ENCODE results near the gene PELI1.
"Not testable (repeated sequence)": the region's sequence is repeated elsewhere in the genome, so short reads cannot be mapped to it uniquely, and the experiment has no call there.

The PELI1 gene

DNA sequence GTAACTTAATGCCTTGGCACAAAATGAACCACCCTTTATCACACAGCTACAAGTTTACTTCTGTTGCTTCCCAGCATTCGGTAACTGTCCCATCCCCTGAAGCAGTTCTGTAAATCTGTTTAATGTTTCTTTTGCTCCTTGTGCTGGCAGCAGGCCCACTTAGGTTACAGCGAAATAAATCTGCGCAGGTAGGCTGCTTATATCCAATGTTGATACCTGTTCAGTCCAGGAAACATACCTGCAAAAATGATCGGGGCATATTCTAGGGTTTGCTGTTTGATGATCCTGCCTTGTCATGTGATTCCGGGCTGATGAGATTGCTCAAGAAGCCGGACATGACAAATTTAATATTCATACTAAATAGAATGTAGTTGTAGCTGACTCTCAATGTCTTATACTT, 23.3 kb downstream of the PELI1 start:
- DNase-seq, result no peak

GRCh38 chr2:64120008-64120407, 24.2 kb downstream of the PELI1 start:
- DNase-seq, result no peak

GRCh38 chr2:64119369-64119768, 24.9 kb downstream of the PELI1 start:
- DNase-seq, result no peak

- DNase-seq, result no peak
Observed at GRCh38 chr2:64115808-64116598, 28.2 kb downstream of the PELI1 start.

DNA sequence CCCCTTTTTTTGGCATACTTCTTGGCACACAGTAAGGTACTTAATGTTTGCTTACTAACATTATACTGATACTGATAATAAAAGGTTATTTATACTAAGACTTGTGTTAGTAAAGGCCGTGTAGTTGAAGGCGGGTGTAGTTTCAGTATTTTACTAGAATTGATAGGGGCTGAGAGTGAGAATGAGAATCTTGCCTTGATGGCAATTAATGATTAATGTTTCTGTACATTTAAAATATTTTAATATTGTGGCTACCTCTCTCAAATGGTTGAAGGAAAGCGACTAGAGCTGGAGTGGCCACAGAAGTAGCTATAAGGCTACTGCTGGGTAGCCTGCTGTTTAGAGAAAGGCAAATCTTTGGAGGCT, 29.3 kb downstream of the PELI1 start:
- DNase-seq, result no peak

DNA sequence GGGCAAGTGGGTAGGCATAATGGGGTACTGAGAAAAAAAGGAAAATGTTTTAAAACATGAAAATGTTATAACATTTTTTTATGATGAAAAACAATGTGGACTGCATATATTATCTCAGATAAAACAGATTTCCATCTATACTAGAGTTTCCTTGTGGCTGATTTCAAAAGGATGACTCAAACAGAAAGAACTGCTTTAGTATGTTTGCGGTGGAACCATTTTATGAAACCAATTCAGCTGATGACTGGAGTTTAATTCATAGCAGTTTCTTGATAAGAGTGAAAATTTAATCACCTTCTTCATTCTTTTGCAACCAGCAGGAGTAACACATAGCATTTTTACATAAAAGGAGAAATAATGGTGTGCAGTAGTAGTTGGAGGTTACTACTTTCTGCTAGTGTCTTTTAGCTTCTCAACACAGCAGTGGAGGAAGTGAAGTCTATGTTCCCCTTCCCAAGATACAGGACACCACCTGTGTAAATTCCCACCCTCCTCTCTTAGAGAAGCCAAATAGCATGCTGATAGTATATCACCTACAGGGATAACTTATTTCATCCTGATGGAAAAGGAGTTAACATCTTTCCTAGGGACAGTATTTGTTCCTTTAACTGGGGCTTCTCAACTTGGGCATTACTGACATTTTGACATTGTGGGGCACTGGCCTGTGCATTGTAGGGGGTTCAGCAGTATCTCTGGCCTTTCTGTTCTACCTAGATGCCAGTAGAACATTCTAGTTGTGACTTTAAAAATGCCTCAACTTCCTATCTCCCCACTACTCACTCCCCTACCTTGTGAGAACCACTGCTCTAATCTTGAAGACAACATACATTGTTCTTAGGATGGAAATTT, 29.9 kb downstream of the PELI1 start:
- DNase-seq, result no peak

- DNase-seq, result no peak
Observed at GRCh38 chr2:64112016-64112415, 32.2 kb downstream of the PELI1 start.

DNA sequence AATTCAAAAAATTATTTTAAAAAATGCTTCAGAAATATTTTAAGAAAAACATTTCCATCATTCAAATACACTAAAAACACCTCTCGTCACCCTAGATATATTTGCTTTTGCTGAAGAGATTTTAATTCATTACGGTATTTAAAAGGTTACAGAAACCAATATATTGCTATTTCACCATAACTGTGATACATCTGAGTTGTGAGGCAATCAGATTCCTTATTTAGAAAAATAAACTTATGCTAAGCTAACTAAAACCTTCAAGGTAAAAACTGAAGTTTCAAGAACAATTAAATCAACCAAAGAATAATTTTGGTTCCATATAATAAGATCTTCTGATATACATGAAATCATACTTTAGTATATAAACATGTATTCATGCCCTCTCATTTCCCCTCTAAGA, 32.8 kb downstream of the PELI1 start:
- DNase-seq, result no peak

GRCh38 chr2:64108666-64109241, 35.5 kb downstream of the PELI1 start:
- DNase-seq, result no peak

- no peak for DNase-seq
Observed at GRCh38 chr2:64106481-64106880, 37.7 kb downstream of the PELI1 start.

DNA sequence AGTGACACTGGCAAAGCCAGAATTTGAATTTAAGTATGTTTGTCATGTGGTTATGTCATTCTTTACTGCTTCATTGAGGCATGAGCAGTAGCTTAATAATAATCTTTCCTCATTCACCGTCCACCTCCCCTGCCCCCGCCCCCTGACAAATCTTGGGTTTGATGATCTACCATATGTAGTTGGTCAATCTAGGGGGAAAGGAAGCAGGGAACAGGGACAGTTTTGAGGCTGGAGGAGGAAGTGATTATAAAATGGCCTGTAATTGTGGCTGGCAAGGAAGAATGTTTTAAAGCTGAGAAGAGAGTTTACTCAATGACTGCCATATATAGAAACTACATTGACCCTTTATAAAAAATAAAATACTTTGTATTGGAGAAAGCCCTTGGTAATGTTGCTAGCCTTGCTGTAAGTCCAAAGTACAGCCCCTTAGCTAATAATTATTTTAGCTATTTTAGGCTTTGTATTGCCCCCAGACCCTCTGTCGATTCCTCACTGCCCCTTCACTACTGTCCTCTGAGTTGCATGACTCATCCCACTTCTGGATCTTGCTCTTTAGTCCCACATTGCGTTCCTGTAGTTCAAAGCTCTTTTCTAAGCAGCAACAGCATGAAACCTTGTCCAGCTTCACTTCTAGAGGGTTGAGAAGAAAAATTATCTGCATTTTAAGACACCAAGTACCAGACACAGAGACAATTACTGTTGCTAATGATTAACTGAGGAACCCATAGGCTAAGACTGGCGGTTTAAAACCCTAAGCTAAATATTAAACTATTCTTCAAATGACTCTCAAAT, 38.4 kb downstream of the PELI1 start:
- DNase-seq, result no peak

DNA sequence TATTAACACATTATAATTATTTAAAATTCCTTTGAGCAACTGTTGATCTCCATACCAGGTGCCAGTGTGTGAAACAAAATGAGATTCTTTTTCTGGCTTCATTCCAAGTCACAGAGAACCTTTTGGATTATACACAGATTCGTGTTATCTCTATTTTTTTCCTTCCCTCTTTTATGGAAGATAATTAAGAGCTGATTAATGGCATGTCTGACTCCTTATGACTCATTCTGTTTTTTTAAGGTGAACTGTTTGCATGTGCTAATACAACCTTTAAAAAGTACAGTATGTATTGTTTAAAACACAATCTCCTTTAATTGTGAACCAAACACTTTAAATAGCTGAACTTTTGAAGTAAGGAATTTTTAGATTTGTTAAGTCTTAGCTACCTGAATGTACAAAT, 39.3 kb downstream of the PELI1 start:
- DNase-seq, result no peak

DNA sequence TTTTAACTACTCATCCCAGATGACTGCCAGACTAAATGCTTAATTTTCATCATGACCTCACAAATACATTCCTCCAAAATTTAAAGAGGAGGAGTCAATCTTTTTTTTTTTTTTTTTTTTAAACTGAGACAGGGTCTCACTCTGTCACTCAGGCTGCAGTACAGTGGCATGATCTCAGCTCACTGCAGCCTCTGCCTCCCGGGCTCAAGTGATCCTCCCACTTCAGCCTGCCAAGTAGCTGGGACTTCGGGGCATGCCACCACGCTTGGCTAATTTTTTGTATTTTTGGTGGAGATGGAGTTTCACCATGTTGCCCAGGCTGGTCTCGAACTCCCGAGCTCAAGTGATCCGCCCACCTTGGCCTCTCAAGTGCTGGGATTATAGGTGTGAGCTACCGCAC, 41.5 kb downstream of the PELI1 start:
- not testable (repeated sequence) for DNase-seq

- no peak for DNase-seq
Observed at GRCh38 chr2:64101141-64101591, 43.1 kb downstream of the PELI1 start.

GRCh38 chr2:64100584-64100983, 43.6 kb downstream of the PELI1 start:
- DNase-seq, result not testable (repeated sequence)

GRCh38 chr2:64094663-64095382, 49.4 kb downstream of the PELI1 start:
- DNase-seq, result no peak

DNA sequence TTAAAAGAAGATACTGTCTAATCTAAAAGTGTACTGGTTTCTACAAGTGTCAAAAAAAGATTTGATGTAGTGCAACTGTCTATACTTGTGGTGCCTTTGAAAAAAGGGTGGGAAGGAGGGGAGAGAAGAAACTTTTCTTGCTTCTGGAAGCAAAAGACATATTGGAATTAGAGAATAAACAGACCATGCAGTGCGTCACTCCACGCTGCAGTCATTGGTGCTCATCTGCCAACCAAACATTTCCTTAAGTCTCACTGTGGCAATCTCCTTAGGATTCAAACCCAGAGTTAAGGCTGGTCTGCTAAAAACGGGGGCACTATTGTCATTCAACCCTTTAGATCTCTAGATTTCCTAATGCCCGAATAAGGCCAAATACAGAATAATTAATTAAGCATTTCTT, 50.9 kb downstream of the PELI1 start:
- no peak for DNase-seq

GRCh38 chr2:64092502-64092901, 51.7 kb downstream of the PELI1 start:
- DNase-seq, result no peak

GRCh38 chr2:64090264-64090663, 54.0 kb downstream of the PELI1 start:
- DNase-seq, result no peak

DNA sequence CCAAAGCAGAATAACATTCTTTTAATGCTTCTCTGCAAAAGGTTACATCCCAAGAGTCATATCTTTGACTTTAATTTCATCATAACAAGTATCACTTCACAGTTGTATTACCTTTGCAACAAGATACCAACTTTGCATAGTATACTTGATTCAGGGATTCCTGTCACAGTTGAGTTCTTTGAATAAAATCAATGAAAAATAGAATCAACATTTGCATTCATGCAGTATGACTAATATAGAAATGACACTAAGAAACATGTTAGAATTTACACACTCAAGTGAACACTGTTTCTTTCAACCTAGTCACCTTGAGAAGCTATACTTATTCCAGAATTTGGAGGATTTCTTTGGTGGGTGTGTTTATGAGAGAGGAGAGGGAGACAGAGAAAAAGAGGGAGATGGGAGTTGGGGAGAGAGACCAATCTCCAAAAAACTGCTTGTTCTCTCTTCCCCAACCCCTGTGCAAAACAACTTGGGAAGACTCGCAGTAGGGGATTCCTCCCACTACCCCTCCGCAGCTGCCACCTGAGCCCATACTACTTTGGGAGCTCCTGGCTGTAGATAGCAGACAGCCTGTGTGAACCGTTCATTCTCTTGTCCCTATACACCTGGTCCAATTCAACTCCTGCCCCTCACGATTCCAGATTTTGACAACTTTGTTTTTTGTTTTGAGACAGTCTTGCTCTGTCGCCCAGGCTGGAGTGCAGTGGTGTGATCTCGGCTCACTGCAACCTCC, 57.7 kb downstream of the PELI1 start:
- no peak for DNase-seq

DNA sequence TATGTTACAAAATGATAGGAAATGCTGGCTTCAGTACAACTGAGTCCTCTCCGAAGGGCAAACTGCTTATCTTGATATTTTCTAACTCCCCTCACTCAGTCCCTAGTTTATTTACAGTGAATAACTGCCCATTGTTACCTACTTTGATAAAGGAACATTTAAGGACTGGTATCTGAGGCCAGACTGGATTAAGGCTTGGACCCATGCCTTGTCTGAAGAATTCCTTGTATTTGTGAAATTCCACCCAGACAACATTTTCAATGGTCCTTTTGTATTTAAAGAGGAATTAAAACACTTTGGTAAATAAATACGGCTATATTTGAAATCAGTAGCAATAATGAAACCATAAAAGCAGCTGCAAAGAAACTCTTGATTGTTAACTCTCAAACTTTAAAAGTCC, 58.3 kb downstream of the PELI1 start:
- DNase-seq, result no peak

DNA sequence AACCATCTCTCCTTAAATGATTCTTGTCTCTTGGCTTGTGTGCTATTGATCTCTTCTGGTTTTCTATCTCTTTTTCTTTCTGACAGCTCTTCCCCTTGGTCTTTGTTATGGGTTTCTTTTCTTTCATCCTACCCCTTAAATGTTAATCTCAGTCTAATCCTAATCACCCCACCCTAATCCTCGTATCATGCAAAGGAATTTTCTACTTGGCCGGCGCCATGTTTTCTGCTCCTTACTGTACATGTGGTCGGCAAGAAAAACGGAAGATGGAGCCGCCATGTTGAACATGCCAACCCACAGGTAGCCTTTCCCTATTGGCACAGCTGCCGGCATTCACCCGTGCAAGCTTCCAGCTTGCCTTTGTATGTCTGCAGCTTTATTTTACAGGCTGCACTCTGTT, 63.2 kb downstream of the PELI1 start:
- DNase-seq, result no peak
